Stimulated activated CD8-positive, alpha-beta memory T cell treated with anti-CD3 and anti-CD28 coated beads, Interleukin-15, amount 100 ng/mL, for 4 hours (primary cell): Measurements from ENCODE around the gene AFF3.
"Not testable (repeated sequence)": the region's sequence is repeated elsewhere in the genome, so short reads cannot be mapped to it uniquely, and the experiment has no call there.

ENCODE experiments used
- DNase-seq, 2 donors: peaks; one replicate each; pipeline ENCODE4 v3.0.0-alpha.2; 2020; ENCODE audit warnings: low read depth in 2 of 2

Gene AFF3

GRCh38 chr2:100145893-100146656 is 3.7 kb upstream of the AFF3 start:
- no peak for DNase-seq

DNA sequence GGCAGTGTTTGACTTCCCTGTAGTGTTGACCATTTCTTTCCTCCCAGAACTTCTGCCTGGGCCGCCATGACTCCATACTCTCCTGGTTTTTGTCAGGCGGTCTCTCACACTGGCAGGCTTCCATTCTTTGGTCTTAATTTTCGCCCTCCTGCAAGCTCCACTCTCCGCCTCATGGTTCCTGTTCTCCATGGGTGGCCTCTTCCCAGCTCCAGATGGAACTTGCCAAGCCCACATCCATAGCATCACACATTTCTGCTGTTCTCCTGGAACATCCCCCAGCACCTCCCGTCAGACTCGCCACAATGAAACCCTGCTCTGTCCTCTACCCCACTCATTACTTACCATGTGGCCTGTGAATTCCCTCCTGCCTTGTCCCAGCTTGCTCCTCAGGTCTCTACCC is 896 bp upstream of the AFF3 start:
- DNase-seq = no peak

DNA sequence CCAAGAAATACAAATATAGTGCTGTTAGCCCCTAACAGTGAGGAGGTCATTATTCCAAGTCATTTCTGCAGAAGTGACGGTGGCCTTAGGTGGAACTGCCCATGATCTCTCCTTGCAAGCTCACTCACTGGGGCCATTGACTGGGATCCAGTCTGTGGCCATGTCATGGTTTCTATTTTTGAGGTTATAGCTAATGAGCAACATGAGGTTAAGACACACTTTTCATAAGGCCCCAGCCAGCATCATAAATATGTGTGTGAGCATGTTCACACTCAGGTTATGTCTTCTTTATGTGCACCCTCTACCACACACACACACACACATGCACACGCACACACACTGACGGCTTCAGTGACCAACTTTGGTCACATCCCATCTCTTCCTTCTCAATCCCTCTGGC is 484 bp downstream of the AFF3 start:
- DNase-seq = no peak

GRCh38 chr2:100140582-100140981 is 1.8 kb downstream of the AFF3 start:
- no peak for DNase-seq

GRCh38 chr2:100137866-100138570 is 4.4 kb downstream of the AFF3 start:
- no peak for DNase-seq

- DNase-seq = no peak
These were observed 5.1 kb downstream of the AFF3 start for GRCh38 chr2:100137318-100137717.

DNA sequence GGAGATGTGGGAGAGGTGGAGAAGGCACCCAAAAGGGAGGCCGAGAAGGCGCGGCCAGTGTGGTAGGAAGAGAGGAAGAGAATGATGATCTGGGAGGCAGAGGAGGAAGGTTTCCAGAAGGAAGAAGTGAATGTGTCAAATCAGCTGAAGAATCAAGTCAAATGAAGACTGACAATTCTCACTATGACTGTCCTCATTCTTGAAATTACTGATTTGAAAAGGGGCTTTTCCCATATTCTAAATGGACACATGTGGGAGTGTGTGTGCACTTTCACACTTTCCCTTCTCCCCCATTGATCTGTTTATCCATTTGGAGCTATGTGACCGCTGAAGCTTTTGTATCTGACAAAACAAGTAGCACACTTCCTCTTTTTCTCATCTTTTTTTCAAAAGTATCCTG is 6.1 kb downstream of the AFF3 start:
- no peak for DNase-seq

DNA sequence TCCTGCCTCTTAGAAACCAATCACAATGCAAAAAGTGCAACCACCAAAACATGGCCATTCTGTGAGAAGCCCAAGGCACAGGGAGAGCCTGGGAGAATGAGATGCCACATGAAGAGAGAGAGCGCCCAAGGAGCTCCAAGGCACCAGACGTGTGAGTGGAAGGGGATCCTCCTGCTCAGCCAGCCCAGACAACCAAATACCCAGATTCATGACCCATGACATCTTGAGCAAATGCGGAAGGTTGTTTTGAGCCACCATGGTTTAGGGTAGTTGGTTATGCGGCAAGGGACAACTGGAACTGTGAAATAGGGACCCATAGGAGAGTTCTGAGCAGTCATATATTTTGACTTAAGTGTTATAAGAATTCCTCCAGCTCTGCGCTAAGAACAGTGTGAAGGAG is 7.0 kb downstream of the AFF3 start:
- no peak for DNase-seq

DNA sequence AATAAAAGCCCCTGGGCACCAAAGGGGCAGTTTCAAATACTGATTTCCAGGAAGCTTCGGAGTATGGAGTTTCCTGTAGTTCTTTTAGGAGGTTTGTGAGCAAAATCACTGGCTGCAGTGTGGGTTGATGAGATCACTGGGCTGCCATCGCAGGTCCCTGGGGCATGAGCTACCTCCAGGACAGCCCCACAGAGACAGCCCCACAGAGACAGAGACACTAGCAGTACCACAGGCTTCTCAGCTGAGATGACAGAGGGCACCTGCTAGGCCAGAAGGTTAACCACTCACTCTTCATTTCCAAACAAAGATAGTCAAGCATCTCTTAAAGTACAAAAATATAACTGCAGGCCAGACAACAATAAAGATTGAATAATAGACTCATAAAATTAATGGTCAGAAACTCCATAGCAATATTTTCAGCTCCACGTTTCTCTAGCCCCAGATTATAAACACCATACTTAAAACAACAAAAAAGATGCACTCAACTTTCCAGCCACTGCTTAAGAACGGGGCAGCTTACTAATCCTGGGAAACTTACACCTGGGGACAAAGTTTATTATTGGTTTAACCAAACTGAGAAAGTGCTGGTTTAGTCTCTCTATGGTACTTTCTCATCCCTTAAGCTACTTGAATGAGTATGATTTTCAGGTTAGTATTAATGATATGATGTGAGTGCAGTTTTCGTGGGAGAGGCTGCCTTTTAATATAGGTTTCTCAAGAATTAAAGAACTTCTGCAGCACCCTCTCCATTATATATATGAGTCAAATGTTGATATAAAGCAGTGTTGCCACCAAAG is 11.6 kb downstream of the AFF3 start:
- DNase-seq = no peak

GRCh38 chr2:100126897-100127401 is 15.4 kb downstream of the AFF3 start:
- no peak for DNase-seq

- no peak for DNase-seq
These were observed 16.2 kb downstream of the AFF3 start for GRCh38 chr2:100126201-100126600.

GRCh38 chr2:100125626-100126025 is 16.8 kb downstream of the AFF3 start:
- DNase-seq = no peak

GRCh38 chr2:100124761-100125160 is 17.6 kb downstream of the AFF3 start:
- DNase-seq = no peak

DNA sequence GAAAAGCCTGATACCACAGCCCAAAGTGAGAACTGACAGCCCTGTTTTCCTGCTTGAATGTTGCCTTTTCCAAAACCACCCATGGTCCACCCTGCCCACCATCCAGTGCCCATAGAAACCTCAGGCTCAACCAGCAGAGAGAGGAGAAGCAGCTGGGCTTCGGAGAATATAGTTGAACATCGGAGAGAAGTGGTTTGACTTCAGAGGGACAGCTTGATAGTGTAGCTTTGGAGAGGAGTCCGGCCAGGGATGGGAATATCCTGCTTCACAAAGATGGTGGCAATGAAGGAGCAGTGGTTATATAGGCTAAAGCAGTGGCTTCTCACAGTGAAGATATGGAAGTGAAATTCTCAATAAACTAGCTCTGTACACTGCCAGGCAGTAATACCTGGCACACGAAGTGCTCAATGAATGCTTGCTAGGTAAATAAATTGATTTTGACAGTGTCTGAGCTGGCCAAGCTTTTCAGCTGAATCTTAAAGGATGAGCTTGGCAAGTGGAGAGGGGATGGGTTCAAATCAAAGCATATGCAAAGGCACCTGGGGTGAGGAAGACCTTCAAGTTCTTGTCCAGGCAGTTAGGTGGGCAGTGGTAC is 21.2 kb downstream of the AFF3 start:
- no peak for DNase-seq

DNA sequence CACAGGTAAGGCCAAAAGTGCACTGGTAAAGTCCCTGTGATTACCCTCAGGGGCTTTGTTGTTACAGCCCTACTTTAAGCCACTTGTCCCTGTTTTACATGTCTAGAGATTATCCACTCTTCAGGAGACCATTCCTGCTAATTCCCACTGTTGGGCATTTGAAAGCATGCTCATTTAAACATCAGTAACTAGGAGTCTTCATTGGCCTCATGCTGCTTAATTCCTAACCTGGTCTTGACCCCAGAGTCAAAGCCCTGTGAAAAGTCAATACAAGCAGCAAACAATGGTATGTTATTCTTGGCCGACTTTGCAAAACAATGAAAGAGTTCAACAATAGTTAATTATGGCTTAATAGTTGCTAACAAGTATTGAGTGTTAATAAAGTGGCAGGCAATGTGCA is 23.2 kb downstream of the AFF3 start:
- no peak for DNase-seq

DNA sequence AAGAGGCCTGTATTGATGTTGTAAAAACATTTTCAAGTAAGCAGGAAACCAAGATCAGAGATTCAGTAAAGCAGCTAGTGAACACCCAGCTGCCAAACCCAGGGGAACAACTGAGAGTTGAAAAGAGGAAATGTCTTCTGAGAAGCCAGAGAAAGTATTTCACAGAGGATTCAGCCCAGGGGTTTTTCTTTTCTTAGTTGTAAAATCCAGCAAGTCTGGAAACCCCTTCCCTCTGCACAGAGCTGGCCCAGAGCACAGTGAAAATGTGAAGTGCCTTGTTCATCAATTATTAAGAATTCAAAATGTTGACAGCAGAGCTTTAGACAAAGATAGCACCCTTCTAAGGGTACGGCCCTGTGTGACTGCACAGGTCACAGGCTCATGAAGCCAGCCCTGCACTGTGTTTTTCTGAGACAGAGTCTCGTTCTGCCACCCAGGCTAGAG is 28.4 kb downstream of the AFF3 start:
- DNase-seq = no peak

DNA sequence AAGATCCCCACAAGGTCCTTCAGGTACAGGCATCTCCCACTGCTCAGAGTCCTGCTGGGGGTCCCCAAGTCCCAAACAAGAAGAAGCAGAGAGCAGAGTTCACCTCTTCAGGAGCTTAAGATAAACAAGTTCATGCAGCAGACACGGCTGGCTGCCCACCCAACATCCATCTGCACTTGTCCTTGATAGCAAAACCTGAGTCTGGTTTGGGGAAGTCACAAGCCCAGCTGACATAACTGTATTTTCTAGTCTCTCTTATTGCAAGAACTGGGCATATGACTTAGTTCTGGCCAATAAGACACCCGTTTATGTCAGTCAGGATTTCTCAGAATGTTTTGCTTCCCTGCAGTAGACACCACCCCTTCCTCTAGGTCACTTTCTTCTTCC is 31.8 kb downstream of the AFF3 start:
- no peak for DNase-seq

DNA sequence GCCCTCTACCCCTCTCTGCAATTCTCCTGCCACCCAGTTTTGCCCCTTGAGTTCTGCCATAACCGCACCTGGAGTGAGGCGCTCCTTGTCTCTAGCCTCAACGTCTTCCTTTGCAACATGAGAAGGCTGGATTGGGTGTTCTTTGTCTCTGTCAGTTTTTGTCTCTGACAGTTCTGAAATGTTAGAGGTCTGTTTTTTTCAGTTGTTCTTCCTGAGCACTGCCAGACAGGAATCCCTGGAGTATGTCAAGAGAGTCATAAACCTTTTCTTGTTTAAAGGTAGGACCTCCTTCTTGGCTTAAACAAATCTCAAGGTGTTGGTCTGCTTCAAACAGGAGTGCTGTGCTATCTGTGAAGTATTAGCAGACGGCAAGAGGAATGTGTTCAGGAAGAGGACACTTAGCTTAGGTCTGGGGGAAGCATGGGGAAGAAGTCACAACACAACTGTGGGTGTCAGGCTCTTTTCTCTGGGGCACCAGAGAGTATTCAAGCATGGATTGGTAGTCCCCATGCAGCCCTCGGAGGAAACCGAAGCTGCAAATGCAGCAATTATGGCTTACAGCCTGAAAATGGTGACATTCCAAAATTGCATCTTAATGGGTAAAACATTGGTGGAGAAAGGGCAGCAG is 32.3 kb downstream of the AFF3 start:
- no peak for DNase-seq

DNA sequence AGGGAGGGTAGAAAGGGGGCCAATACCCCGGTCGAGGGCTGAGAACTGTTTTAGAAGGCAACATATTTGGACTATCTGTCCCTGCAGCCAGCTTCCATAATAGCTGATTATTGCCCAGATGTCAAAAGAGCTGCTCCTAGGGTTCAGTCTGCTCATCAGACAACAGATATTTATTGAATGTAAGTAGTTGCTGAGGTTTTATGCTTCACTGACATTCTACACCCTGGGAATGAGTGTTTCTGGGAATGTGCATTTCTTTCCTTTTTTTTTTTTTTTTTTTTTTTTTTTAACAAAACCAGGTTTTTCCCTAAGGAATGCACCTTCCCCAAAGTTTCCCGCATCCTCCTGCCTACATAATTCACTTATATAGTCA is 33.8 kb downstream of the AFF3 start:
- not testable (repeated sequence) for DNase-seq

- no peak for DNase-seq
These were observed 34.3 kb downstream of the AFF3 start for GRCh38 chr2:100107906-100108647.

- DNase-seq = no peak
These were observed 35.0 kb downstream of the AFF3 start for GRCh38 chr2:100107440-100107839.
